Measurements from ENCODE around the gene RNF150. TPM values are rescaled to one million over a fixed set of nuclear protein-coding genes. Genes with fewer than 3 reads are reported as not detected.

The RNF150 gene
- total RNA-seq, 2 experiments from 2014 or later = not detected

- Mint-ChIP-seq H3K36me3 (ENCODE audit: low read depth) (no peaks in the 10 kb centered on the region), H3K9me3 (no peaks in the 10 kb centered on the region), H3K27me3 (peaks cover 13% of the 10 kb centered on the region), H3K4me3 (no peak overlapping the region), H3K4me1 (peaks cover 4% of the 10 kb centered on the region), H3K27ac (no peak overlapping the region)
- no peak for DNase-seq
- POLR2A ChIA-PET = no interaction called here
- CTCF ChIA-PET = interaction anchor here (1.0 kb wide), 1 partner anchor 499 kb away, joined by 3 read pairs; no protein-coding TSS in a partner anchor
Observed at GRCh38 chr4:140858897-140859296, 274.4 kb downstream of the RNF150 start.

GRCh38 chr4:140857111-140857510 lies 276.2 kb downstream of the RNF150 start:
- Mint-ChIP-seq H3K27ac (no peak overlapping the region), H3K27me3 (peaks cover 7% of the 10 kb centered on the region), H3K36me3 (ENCODE audit: low read depth) (no peaks in the 10 kb centered on the region), H3K4me1 (no peaks in the 10 kb centered on the region), H3K4me3 (no peak overlapping the region), H3K9me3 (no peaks in the 10 kb centered on the region)
- DNase-seq = no peak
- CTCF ChIA-PET = no interaction called here
- POLR2A ChIA-PET = no interaction called here

GRCh38 chr4:140856621-140857062 lies 276.6 kb downstream of the RNF150 start:
- ChIA-PET CTCF (no interaction called here), POLR2A (no interaction called here)
- DNase-seq = no peak
- Mint-ChIP-seq H3K27ac (no peak overlapping the region), H3K27me3 (peaks cover 6% of the 10 kb centered on the region), H3K4me1 (no peaks in the 10 kb centered on the region), H3K36me3 (ENCODE audit: low read depth) (no peaks in the 10 kb centered on the region), H3K9me3 (no peaks in the 10 kb centered on the region), H3K4me3 (no peak overlapping the region)

- DNase-seq = no peak
- Mint-ChIP-seq H3K4me1 (no peaks in the 10 kb centered on the region), H3K27ac (no peak overlapping the region), H3K4me3 (no peak overlapping the region), H3K27me3 (peaks cover 4% of the 10 kb centered on the region), H3K36me3 (ENCODE audit: low read depth) (no peaks in the 10 kb centered on the region), H3K9me3 (no peaks in the 10 kb centered on the region)
- ChIA-PET CTCF (interaction anchor here (1.4 kb wide), 1 partner anchor 30 kb away, joined by 3 read pairs; no protein-coding TSS in a partner anchor), POLR2A (no interaction called here)
Observed at GRCh38 chr4:140854168-140854567, 279.1 kb downstream of the RNF150 start.

- no peaks in the 10 kb centered on the region for H3K9me3 Mint-ChIP-seq
- no peaks in the 10 kb centered on the region for H3K4me1 Mint-ChIP-seq
- no peak overlapping the region for H3K27ac Mint-ChIP-seq
Observed at GRCh38 chr4:140851804-140852203, 281.5 kb downstream of the RNF150 start.

GRCh38 chr4:140851032-140851636 lies 282.1 kb downstream of the RNF150 start:
- Mint-ChIP-seq H3K36me3 (ENCODE audit: low read depth) (no peaks in the 10 kb centered on the region), H3K9me3 (no peaks in the 10 kb centered on the region), H3K4me1 (no peaks in the 10 kb centered on the region), H3K27ac (no peak overlapping the region), H3K27me3 (peaks cover 7% of the 10 kb centered on the region), H3K4me3 (no peak overlapping the region)
- ChIA-PET CTCF (interaction anchor here (0.5 to 1.3 kb wide), 5 partner anchors 19 to 1249 kb away, joined by 3 to 5 read pairs (median 3); partner anchors contain the start of gene CLGN), POLR2A (no interaction called here)
- peak; percentile 20 for DNase-seq

More at GRCh38 chr4:140851804-140852203, 281.5 kb downstream of the RNF150 start:
- Mint-ChIP-seq H3K36me3 (ENCODE audit: low read depth) (no peaks in the 10 kb centered on the region), H3K27me3 (peaks cover 4% of the 10 kb centered on the region), H3K4me3 (no peak overlapping the region)
- no peak for DNase-seq
- ChIA-PET CTCF (interaction anchor here (0.5 to 1.3 kb wide), 3 partner anchors 20 to 424 kb away, joined by 3 to 5 read pairs (median 4); partner anchors contain the start of gene CLGN), POLR2A (no interaction called here)

GRCh38 chr4:140849526-140849925 lies 283.7 kb downstream of the RNF150 start:
- ChIA-PET POLR2A (no interaction called here), CTCF (no interaction called here)
- Mint-ChIP-seq H3K4me1 (no peaks in the 10 kb centered on the region), H3K36me3 (ENCODE audit: low read depth) (no peaks in the 10 kb centered on the region), H3K4me3 (no peak overlapping the region), H3K9me3 (no peaks in the 10 kb centered on the region), H3K27me3 (peaks cover 10% of the 10 kb centered on the region), H3K27ac (no peak overlapping the region)
- DNase-seq = no peak

GRCh38 chr4:140846736-140847135 lies 286.5 kb downstream of the RNF150 start:
- ChIA-PET CTCF (no interaction called here), POLR2A (no interaction called here)
- no peak for DNase-seq
- no peak overlapping the region for H3K27ac Mint-ChIP-seq
- no peaks in the 10 kb centered on the region for H3K36me3 Mint-ChIP-seq (ENCODE audit: low read depth)
- H3K9me3 Mint-ChIP-seq = no peaks in the 10 kb centered on the region
- H3K4me3 Mint-ChIP-seq = no peak overlapping the region
- H3K27me3 Mint-ChIP-seq = peaks cover 10% of the 10 kb centered on the region
- H3K4me1 Mint-ChIP-seq = no peaks in the 10 kb centered on the region

GRCh38 chr4:140844061-140844460 lies 289.2 kb downstream of the RNF150 start:
- POLR2A ChIA-PET = no interaction called here
- CTCF ChIA-PET = no interaction called here

GRCh38 chr4:140841186-140841585 lies 292.1 kb downstream of the RNF150 start:
- no peaks in the 10 kb centered on the region for H3K4me1 Mint-ChIP-seq
- H3K27ac Mint-ChIP-seq = no peak overlapping the region
- CTCF ChIA-PET = no interaction called here
- no peak overlapping the region for H3K4me3 Mint-ChIP-seq
- no peak for DNase-seq
- no peaks in the 10 kb centered on the region for H3K9me3 Mint-ChIP-seq
- no peaks in the 10 kb centered on the region for H3K36me3 Mint-ChIP-seq (ENCODE audit: low read depth)
- peaks cover 4% of the 10 kb centered on the region for H3K27me3 Mint-ChIP-seq
- POLR2A ChIA-PET = no interaction called here

More at GRCh38 chr4:140844061-140844460, 289.2 kb downstream of the RNF150 start:
- no peak overlapping the region for H3K4me3 Mint-ChIP-seq
- no peak overlapping the region for H3K27ac Mint-ChIP-seq
- H3K4me1 Mint-ChIP-seq = no peaks in the 10 kb centered on the region
- H3K9me3 Mint-ChIP-seq = no peaks in the 10 kb centered on the region
- H3K27me3 Mint-ChIP-seq = peaks cover 6% of the 10 kb centered on the region
- no peak for DNase-seq
- no peaks in the 10 kb centered on the region for H3K36me3 Mint-ChIP-seq (ENCODE audit: low read depth)

- no peak overlapping the region for H3K27ac Mint-ChIP-seq
- no peaks in the 10 kb centered on the region for H3K36me3 Mint-ChIP-seq (ENCODE audit: low read depth)
- H3K9me3 Mint-ChIP-seq = no peaks in the 10 kb centered on the region
- ChIA-PET CTCF (no interaction called here), POLR2A (no interaction called here)
- H3K4me3 Mint-ChIP-seq = no peak overlapping the region
- peaks cover 3% of the 10 kb centered on the region for H3K27me3 Mint-ChIP-seq
- no peak for DNase-seq
- no peaks in the 10 kb centered on the region for H3K4me1 Mint-ChIP-seq
Observed at GRCh38 chr4:140839888-140840790, 293.1 kb downstream of the RNF150 start.

GRCh38 chr4:140839406-140839805 lies 293.9 kb downstream of the RNF150 start:
- Mint-ChIP-seq H3K36me3 (ENCODE audit: low read depth) (no peaks in the 10 kb centered on the region), H3K4me1 (no peaks in the 10 kb centered on the region), H3K27me3 (peaks cover 3% of the 10 kb centered on the region), H3K9me3 (no peaks in the 10 kb centered on the region), H3K4me3 (no peak overlapping the region), H3K27ac (no peak overlapping the region)
- DNase-seq = no peak
- CTCF ChIA-PET = no interaction called here
- POLR2A ChIA-PET = no interaction called here

- no peaks in the 10 kb centered on the region for H3K4me1 Mint-ChIP-seq
- H3K4me3 Mint-ChIP-seq = no peak overlapping the region
- no peak for DNase-seq
- H3K27me3 Mint-ChIP-seq = peaks cover 3% of the 10 kb centered on the region
- H3K36me3 Mint-ChIP-seq (ENCODE audit: low read depth) = no peaks in the 10 kb centered on the region
- POLR2A ChIA-PET = no interaction called here
- H3K9me3 Mint-ChIP-seq = no peaks in the 10 kb centered on the region
- CTCF ChIA-PET = no interaction called here
- no peak overlapping the region for H3K27ac Mint-ChIP-seq
Observed at GRCh38 chr4:140837736-140838135, 295.5 kb downstream of the RNF150 start.
